ENCODE measurements around the gene ARHGAP31.
"Not testable (repeated sequence)": the region's sequence is repeated elsewhere in the genome, so short reads cannot be mapped to it uniquely, and the experiment has no call there.

DNA sequence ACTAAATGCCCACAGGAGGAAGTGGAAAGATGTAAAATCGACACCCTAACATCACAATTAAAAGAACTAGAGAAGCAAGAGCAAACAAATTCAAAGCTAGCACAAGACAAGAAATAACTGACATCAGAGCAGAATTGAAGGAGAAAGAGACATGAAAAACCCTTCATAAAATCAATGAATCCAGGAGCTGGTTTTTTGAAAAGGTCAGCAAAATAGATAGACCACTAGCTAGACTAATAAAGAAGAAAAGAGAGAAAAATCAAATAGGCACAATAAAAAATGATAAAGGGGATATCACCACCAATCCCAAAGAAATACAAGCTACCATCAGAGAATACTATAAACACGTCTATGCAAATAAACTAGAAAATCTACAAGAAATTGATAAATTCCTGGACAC lies 24.0 kb upstream of the ARHGAP31 start:
- TF ChIP-seq, protein P1, sequence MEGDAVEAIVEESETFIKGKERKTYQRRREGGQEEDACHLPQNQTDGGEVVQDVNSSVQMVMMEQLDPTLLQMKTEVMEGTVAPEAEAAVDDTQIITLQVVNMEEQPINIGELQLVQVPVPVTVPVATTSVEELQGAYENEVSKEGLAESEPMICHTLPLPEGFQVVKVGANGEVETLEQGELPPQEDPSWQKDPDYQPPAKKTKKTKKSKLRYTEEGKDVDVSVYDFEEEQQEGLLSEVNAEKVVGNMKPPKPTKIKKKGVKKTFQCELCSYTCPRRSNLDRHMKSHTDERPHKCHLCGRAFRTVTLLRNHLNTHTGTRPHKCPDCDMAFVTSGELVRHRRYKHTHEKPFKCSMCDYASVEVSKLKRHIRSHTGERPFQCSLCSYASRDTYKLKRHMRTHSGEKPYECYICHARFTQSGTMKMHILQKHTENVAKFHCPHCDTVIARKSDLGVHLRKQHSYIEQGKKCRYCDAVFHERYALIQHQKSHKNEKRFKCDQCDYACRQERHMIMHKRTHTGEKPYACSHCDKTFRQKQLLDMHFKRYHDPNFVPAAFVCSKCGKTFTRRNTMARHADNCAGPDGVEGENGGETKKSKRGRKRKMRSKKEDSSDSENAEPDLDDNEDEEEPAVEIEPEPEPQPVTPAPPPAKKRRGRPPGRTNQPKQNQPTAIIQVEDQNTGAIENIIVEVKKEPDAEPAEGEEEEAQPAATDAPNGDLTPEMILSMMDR (IDR thresholded peaks at IDR 0.05) = not testable (repeated sequence)
- TF ChIP-seq POLR2A, POLR2AphosphoS5, EP300 (IDR thresholded peaks at IDR 0.05): not testable (repeated sequence)

Data from gastroesophageal sphincter (tissue), 3 donors.